Dendritic cell treated with granulocyte-macrophage colony-stimulating factor and Interleukin-4, amounts not matched to agents 40 ng/mL and 50 ng/mL, for 4 days (primary cell): ENCODE measurements around the gene RNF220.

Experiments used
- H3K27ac Mint-ChIP-seq: one replicate; pipeline ENCODE4 v1.8.0; 2022; ENCODE audit warnings: mild to moderate bottlenecking, mixed read lengths
- H3K27me3 Mint-ChIP-seq: one replicate; pipeline ENCODE4 v1.8.0; 2022; ENCODE audit warnings: mild to moderate bottlenecking, mixed read lengths
- H3K36me3 Mint-ChIP-seq: one replicate; pipeline ENCODE4 v1.8.0; 2022; ENCODE audit warnings: low read depth, mixed read lengths
- H3K4me1 Mint-ChIP-seq: one replicate; pipeline ENCODE4 v1.8.0; 2022; ENCODE audit warnings: low read depth, mixed read lengths
- H3K4me3 Mint-ChIP-seq: one replicate; pipeline ENCODE4 v1.8.0; 2022; ENCODE audit warnings: mild to moderate bottlenecking, moderate library complexity, mixed read lengths
- H3K9me3 Mint-ChIP-seq: one replicate; pipeline ENCODE4 v1.8.0; 2022; ENCODE audit warnings: mixed read lengths
- intact Hi-C: fragments of 100-400 bp; cut with micrococcal nuclease; formaldehyde crosslinking; loops from one replicate; pipeline ENCODE4 v1.15.0; 2022

Gene RNF220

GRCh38 chr1:44604157-44604955 lies 199.3 kb downstream of the RNF220 start:
- Mint-ChIP-seq H3K4me3 (no peak overlapping the region), H3K36me3 (no peaks in the 10 kb centered on the region), H3K27ac (no peak overlapping the region), H3K9me3 (no peaks in the 10 kb centered on the region), H3K4me1 (peaks cover 8% of the 10 kb centered on the region), H3K27me3 (no peaks in the 10 kb centered on the region)
- intact Hi-C loops: no loop called here

DNA sequence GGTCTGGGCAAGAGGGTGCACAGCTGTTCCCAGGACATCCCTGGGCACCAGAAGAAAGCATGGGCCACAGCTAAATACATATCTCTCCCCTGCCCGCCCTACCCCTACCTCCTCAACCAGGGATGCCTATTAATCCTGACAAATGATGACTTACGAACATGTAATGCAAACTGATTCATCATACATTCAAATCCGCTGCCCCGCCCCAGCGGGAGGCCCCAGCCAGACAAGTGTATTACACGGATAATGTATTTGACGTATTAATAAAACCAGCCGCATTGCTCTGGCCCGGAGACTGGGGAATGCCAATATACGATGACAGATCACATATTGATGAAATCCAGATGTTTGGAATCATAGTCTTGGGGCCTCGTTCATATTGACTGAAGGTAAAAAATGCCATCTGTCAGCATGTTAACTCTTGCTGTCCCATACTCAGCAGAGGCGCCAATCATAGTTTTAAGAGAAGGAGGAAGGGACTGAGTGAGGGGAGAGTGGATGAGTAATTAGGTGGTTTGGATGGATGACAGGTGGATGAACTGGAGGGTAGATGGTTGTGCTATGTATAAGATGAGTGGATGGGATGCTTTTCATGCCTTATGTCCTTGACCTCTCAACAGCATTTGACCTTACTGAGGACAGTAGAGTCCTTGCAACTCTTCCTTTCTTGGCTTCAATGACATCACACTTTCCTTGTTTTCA lies 201.0 kb downstream of the RNF220 start:
- intact Hi-C loops: no loop called here
- H3K27ac Mint-ChIP-seq: no peak overlapping the region

GRCh38 chr1:44606701-44607281 lies 201.7 kb downstream of the RNF220 start:
- Mint-ChIP-seq H3K4me1 (peaks cover 8% of the 10 kb centered on the region), H3K27me3 (peaks cover 2% of the 10 kb centered on the region), H3K9me3 (no peaks in the 10 kb centered on the region), H3K36me3 (no peaks in the 10 kb centered on the region), H3K27ac (no peak overlapping the region), H3K4me3 (no peak overlapping the region)
- intact Hi-C loops: no loop called here

More for the DNA sequence above, 201.0 kb downstream of the RNF220 start:
- H3K4me1 Mint-ChIP-seq: peaks cover 8% of the 10 kb centered on the region
- H3K9me3 Mint-ChIP-seq: no peaks in the 10 kb centered on the region
- no peaks in the 10 kb centered on the region for H3K36me3 Mint-ChIP-seq
- no peaks in the 10 kb centered on the region for H3K27me3 Mint-ChIP-seq
- H3K4me3 Mint-ChIP-seq: no peak overlapping the region

DNA sequence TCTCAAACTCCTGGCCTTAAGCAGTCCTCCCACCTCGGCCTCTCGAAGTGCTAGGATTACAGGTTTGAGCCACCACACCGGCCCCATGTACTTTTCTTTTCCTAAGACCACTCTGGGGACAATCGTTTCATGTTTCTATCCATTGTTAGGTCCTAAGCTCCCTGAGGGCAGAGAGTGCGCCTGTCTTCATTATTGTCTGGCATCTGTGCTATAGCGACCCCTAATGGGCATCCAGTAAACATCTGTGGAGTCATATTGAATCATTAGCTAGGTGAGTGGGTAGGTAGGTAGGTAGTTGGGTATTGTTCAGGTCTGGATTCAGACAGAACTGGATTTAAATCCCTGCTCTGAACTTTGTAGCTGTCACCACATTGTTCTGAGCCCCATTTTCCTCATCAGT lies 203.1 kb downstream of the RNF220 start:
- peak overlapping the region; percentile 33 for H3K27ac Mint-ChIP-seq
- no peak overlapping the region for H3K4me3 Mint-ChIP-seq
- H3K4me1 Mint-ChIP-seq: peaks cover 8% of the 10 kb centered on the region
- intact Hi-C loops: no loop called here
- peaks cover 2% of the 10 kb centered on the region for H3K27me3 Mint-ChIP-seq
- H3K36me3 Mint-ChIP-seq: no peaks in the 10 kb centered on the region
- H3K9me3 Mint-ChIP-seq: no peaks in the 10 kb centered on the region

- Mint-ChIP-seq H3K4me1 (peaks cover 8% of the 10 kb centered on the region), H3K36me3 (no peaks in the 10 kb centered on the region), H3K4me3 (no peak overlapping the region), H3K27me3 (peaks cover 2% of the 10 kb centered on the region), H3K9me3 (no peaks in the 10 kb centered on the region), H3K27ac (no peak overlapping the region)
- intact Hi-C loops: no loop called here
These were observed 204.3 kb downstream of the RNF220 start for GRCh38 chr1:44609412-44609767.

GRCh38 chr1:44609768-44610526 lies 204.9 kb downstream of the RNF220 start:
- no peak overlapping the region for H3K27ac Mint-ChIP-seq
- intact Hi-C loops: no loop called here
- H3K36me3 Mint-ChIP-seq: no peaks in the 10 kb centered on the region
- no peak overlapping the region for H3K4me3 Mint-ChIP-seq
- H3K4me1 Mint-ChIP-seq: peaks cover 8% of the 10 kb centered on the region
- H3K27me3 Mint-ChIP-seq: peaks cover 2% of the 10 kb centered on the region
- H3K9me3 Mint-ChIP-seq: no peaks in the 10 kb centered on the region

- H3K4me3 Mint-ChIP-seq: no peak overlapping the region
- intact Hi-C loops: no loop called here
- H3K9me3 Mint-ChIP-seq: no peaks in the 10 kb centered on the region
- no peak overlapping the region for H3K27ac Mint-ChIP-seq
- H3K27me3 Mint-ChIP-seq: peaks cover 2% of the 10 kb centered on the region
- H3K36me3 Mint-ChIP-seq: no peaks in the 10 kb centered on the region
- H3K4me1 Mint-ChIP-seq: peaks cover 8% of the 10 kb centered on the region
These were observed 205.6 kb downstream of the RNF220 start for GRCh38 chr1:44610527-44611148.

- intact Hi-C loops: no loop called here
- peaks cover 2% of the 10 kb centered on the region for H3K27me3 Mint-ChIP-seq
- no peaks in the 10 kb centered on the region for H3K9me3 Mint-ChIP-seq
- H3K36me3 Mint-ChIP-seq: no peaks in the 10 kb centered on the region
- no peak overlapping the region for H3K27ac Mint-ChIP-seq
- no peak overlapping the region for H3K4me3 Mint-ChIP-seq
- H3K4me1 Mint-ChIP-seq: peaks cover 8% of the 10 kb centered on the region
These were observed 206.4 kb downstream of the RNF220 start for GRCh38 chr1:44611419-44611818.

DNA sequence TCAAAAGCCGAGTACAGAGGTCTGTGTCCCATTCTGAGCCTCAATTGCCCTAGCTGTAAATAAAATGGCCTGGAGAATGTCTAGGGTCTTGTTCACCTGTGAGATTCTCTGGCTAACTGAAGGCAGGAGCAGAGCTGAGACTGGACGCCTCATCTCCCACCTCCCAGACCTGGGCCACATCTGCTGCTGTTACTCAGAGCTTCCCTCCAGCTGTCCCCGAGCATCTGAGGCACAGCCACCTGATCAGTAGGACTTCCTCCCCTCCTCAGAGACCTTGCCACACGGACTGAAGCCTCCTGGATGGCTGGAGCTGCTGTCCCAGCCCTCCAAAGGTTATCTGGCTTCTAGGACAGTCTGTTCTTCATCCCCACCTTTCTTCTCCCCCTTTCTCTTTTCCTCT lies 206.8 kb downstream of the RNF220 start:
- Mint-ChIP-seq H3K4me1 (peaks cover 5% of the 10 kb centered on the region), H3K27ac (no peak overlapping the region), H3K36me3 (no peaks in the 10 kb centered on the region), H3K4me3 (no peak overlapping the region), H3K9me3 (no peaks in the 10 kb centered on the region), H3K27me3 (peaks cover 2% of the 10 kb centered on the region)
- intact Hi-C loops: no loop called here

DNA sequence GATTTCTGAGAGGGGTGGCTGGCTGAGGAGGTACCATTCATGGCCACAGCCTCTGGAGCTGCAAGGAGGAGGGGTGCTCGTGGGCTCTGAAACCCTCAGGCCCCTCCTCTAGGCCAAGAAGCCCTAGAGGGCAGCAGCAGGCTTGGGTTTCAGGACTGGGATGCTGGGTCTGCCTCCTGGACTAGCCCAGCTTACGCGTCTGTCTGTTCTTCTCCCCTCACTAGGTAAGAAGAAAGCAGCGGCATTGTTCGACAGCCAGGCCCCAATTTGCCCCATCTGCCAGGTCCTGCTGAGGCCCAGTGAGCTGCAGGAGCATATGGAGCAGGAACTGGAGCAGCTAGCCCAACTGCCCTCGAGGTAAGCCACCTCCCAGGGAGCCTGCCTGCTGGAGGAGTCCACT lies 208.9 kb downstream of the RNF220 start:
- intact Hi-C loops: no loop called here
- H3K4me3 Mint-ChIP-seq: no peak overlapping the region
- H3K27ac Mint-ChIP-seq: no peak overlapping the region
- H3K4me1 Mint-ChIP-seq: no peaks in the 10 kb centered on the region
- no peaks in the 10 kb centered on the region for H3K36me3 Mint-ChIP-seq
- H3K9me3 Mint-ChIP-seq: no peaks in the 10 kb centered on the region
- H3K27me3 Mint-ChIP-seq: peaks cover 3% of the 10 kb centered on the region

DNA sequence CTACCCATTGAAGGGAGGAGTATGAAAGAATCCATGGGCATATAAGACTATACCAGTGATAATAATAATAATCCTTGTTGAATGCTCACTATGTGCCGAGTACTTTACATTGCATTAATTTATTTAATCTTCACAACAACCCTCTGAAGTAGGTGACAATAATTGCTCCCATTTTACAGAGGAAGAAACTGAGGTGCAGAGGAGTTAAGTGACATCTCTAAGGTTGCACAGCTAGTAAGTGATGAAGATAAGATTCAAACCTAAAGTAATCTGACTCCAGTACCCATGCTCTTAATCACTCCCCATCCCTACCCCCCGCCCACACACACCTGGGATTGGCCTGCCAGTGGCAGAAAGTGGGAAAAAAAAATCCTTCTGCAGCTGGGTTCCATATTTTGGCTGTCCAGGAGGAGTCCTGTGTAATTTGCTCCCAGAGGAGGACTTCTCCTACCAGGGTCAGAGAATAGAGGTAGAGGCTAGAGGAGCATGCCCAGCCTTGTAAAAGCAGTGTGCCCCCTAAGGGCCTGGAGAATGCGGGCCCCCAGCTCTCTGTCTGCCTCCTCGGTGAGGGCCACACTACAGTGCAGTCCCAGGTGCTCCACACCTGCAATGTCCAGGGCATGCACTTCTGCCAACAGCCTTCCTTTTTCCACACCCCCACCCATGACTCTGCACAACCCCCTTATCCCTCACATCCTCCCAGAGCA lies 211.4 kb downstream of the RNF220 start:
- H3K36me3 Mint-ChIP-seq: no peaks in the 10 kb centered on the region
- intact Hi-C loops: no loop called here
- no peak overlapping the region for H3K27ac Mint-ChIP-seq
- H3K4me1 Mint-ChIP-seq: no peaks in the 10 kb centered on the region
- peaks cover 2% of the 10 kb centered on the region for H3K27me3 Mint-ChIP-seq
- no peaks in the 10 kb centered on the region for H3K9me3 Mint-ChIP-seq
- H3K4me3 Mint-ChIP-seq: no peak overlapping the region

DNA sequence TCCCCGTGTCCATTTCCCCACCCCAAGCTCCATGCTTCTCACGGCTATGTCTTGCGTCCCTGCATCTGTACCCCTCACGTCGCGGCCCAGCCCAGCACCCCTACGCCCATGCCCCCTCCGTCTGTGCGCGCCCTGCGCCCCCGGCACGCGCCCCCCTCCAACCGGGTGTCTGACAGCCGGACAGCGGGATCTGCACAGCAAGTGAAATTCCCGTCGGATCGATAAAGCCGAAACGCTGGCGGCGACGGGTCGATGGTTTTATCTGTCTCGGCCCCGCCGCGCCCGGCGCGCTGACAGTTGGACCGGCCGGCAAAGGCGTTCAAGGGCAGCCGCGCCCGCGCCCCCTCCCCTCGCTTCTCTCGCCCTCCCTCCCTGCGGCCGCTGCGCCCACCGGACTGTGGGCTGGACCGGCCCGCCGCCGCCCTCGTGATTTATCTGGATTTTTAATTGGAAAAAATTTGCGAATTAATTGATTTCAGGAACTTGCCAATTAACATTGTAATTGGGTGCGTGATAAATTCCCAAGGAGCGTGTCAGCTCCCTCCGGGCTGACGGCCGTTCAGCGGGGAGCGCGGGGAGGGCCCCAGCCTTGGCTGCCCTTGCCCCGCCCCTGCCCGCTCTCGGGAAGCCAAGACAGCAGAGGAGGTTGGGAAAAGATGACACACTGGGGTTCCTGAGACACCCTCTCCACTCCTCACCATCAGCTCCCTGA lies 212.1 kb downstream of the RNF220 start:
- Mint-ChIP-seq H3K36me3 (no peaks in the 10 kb centered on the region), H3K27me3 (peaks cover 2% of the 10 kb centered on the region), H3K27ac (no peak overlapping the region), H3K4me3 (no peak overlapping the region), H3K9me3 (no peaks in the 10 kb centered on the region), H3K4me1 (no peaks in the 10 kb centered on the region)
- intact Hi-C loops: no loop called here

GRCh38 chr1:44617703-44618029 lies 212.6 kb downstream of the RNF220 start:
- Mint-ChIP-seq H3K27me3 (peaks cover 2% of the 10 kb centered on the region), H3K9me3 (no peaks in the 10 kb centered on the region), H3K4me1 (no peaks in the 10 kb centered on the region), H3K4me3 (no peak overlapping the region), H3K36me3 (no peaks in the 10 kb centered on the region), H3K27ac (no peak overlapping the region)
- intact Hi-C loops: no loop called here
